ENCODE data around the gene RHBDL2. TPM values are rescaled to one million over a fixed set of nuclear protein-coding genes. Genes with fewer than 3 reads are reported as not detected.

The RHBDL2 gene
- total RNA-seq, 4 donors from 2014 or later: 1.1 TPM; not detected in 3

GRCh38 chr1:38940339-38941047 is 1.1 kb downstream of the RHBDL2 start:
- no peak for TF ChIP-seq CTCF (IDR thresholded peaks at IDR 0.05; ENCODE audit: low read depth)

- no peak for TF ChIP-seq CTCF (IDR thresholded peaks at IDR 0.05; ENCODE audit: low read depth)
These were observed 2.8 kb downstream of the RHBDL2 start for GRCh38 chr1:38938722-38939260.

- no peak for TF ChIP-seq CTCF (IDR thresholded peaks at IDR 0.05; ENCODE audit: low read depth)
These were observed 9.1 kb downstream of the RHBDL2 start for GRCh38 chr1:38932571-38932970.

GRCh38 chr1:38929476-38929875 is 12.2 kb downstream of the RHBDL2 start:
- TF ChIP-seq CTCF (IDR thresholded peaks at IDR 0.05; ENCODE audit: low read depth): no peak

GRCh38 chr1:38929054-38929453 is 12.6 kb downstream of the RHBDL2 start:
- no peak for TF ChIP-seq CTCF (IDR thresholded peaks at IDR 0.05; ENCODE audit: low read depth)

GRCh38 chr1:38926091-38926490 is 15.5 kb downstream of the RHBDL2 start:
- TF ChIP-seq CTCF (IDR thresholded peaks at IDR 0.05; ENCODE audit: low read depth): no peak

GRCh38 chr1:38925391-38925790 is 16.2 kb downstream of the RHBDL2 start:
- TF ChIP-seq CTCF (IDR thresholded peaks at IDR 0.05; ENCODE audit: low read depth): no peak

Data from subcutaneous adipose tissue (tissue), 4 donors.